ENCODE results near the gene MYO15B.

DNA sequence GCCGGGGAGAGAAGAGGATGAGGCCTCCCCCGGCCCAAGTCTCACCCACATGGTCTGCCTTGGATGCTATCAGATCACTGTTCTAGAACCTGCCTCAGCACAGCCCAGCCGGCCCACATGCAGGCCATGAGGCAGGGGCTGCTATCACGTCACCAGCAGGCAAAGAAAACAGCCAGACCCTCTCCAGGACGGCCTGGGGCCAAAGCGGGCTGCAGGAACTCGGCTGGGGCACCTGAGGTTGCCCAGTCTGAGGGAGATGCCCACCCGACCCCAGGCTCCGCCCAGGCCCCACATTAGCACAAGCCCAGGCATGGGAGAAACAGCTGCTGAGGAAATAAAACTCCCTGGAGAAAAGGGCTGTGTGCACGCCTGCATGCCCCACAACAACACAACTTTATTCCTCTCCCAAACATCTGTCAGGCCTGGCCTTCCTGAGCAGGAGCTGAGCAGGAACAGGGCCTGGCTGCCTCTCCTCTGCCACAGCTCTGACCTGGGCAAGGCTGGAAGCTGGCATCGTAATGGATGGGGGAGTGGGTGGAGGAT lies 39.0 kb downstream of the MYO15B start:
- TF ChIP-seq GATA2 (IDR thresholded peaks at IDR 0.05; ENCODE audit: low read depth, low read length): no peak
- TF ChIP-seq GATA3 (IDR thresholded peaks at IDR 0.05; ENCODE audit: low read depth, low read length): no peak

Measured in SH-SY5Y (cell line).